Neuronal stem cell (in vitro differentiated cells): ENCODE measurements around the gene CDK16.

Experiments used
- DNase-seq: peaks from one replicate; pipeline ENCODE4 v3.0.0-alpha.2; 2013; ENCODE audit warnings: low spot score
- H2AFZ ChIP-seq: one replicate; pipeline ENCODE4 v1.6.1; 2013; ENCODE audit warnings: mild to moderate bottlenecking, low read length, inconsistent platforms
- H2AK5ac ChIP-seq: 2 replicates; pipeline ENCODE4 v1.6.1; 2013; ENCODE audit warnings: low read depth, mild to moderate bottlenecking, inconsistent platforms, low read length, moderate library complexity, mixed read lengths
- H2BK120ac ChIP-seq: 2 replicates; pipeline ENCODE4 v1.6.1; 2013; ENCODE audit warnings: low read depth, mild to moderate bottlenecking, inconsistent platforms, low read length, moderate library complexity, mixed read lengths
- H2BK12ac ChIP-seq: one replicate; pipeline ENCODE4 v1.6.1; 2013; ENCODE audit warnings: low read length, inconsistent platforms
- H2BK15ac ChIP-seq: 2 replicates; pipeline ENCODE4 v1.6.1; 2013; ENCODE audit warnings: mild to moderate bottlenecking, low read length, inconsistent platforms, mixed read lengths
- H2BK5ac ChIP-seq: one replicate; pipeline ENCODE4 v1.6.1; 2013; ENCODE audit warnings: inconsistent platforms, mild to moderate bottlenecking, low read length, moderate library complexity
- H3K14ac ChIP-seq: one replicate; pipeline ENCODE4 v1.6.1; 2013; ENCODE audit warnings: low read length, inconsistent platforms
- H3K18ac ChIP-seq: 2 replicates; pipeline ENCODE4 v1.6.1; 2013; ENCODE audit warnings: low read length, inconsistent platforms
- H3K23ac ChIP-seq: 2 replicates; pipeline ENCODE4 v1.6.1; 2013; ENCODE audit warnings: low read depth, mild to moderate bottlenecking, mixed read lengths, low read length, inconsistent platforms; ENCODE audit not compliant: poor library complexity
- H3K27ac ChIP-seq: replicated peaks from 3 replicates; pipeline ENCODE4 v1.5.1; 2013; ENCODE audit warnings: low read length, inconsistent platforms
- H3K27me3 ChIP-seq, 3 experiments: 2 replicates each; pipeline ENCODE4 v1.6.1; 2013; ENCODE audit warnings: low read length in 3 of 3, mild to moderate bottlenecking in 2 of 3, inconsistent platforms in 1 of 3, low read depth in 1 of 3, mixed read lengths in 1 of 3, moderate library complexity in 1 of 3; ENCODE audit not compliant: control insufficient read depth in 3 of 3, insufficient read depth in 3 of 3
- H3K36me3 ChIP-seq, 2 donors: replicated peaks in 1 of 2; 2 replicates each; pipeline ENCODE4 v1.6.1; 2013; ENCODE audit warnings: low read length in 2 of 2; ENCODE audit not compliant: control insufficient read depth in 2 of 2, insufficient read depth in 2 of 2
- H3K4ac ChIP-seq: 2 replicates; pipeline ENCODE4 v1.6.1; 2013; ENCODE audit warnings: inconsistent platforms, mild to moderate bottlenecking, low read length, moderate library complexity
- H3K4me1 ChIP-seq, 2 donors: 1 replicate in 1 of 2; 2 replicates in 1 of 2; pipeline ENCODE4 v1.6.1; 2013; ENCODE audit warnings: low read length in 2 of 2, low read depth in 1 of 2; ENCODE audit not compliant: control insufficient read depth in 2 of 2, insufficient read depth in 1 of 2
- H3K4me2 ChIP-seq: one replicate; pipeline ENCODE4 v1.6.1; 2013; ENCODE audit warnings: mild to moderate bottlenecking, low read length, inconsistent platforms; ENCODE audit not compliant: insufficient read depth, poor library complexity, severe bottlenecking
- H3K4me3 ChIP-seq, 2 donors: 2 replicates each; pipeline ENCODE4 v1.5.1; 2013; ENCODE audit warnings: low read length in 2 of 2, mild to moderate bottlenecking in 2 of 2, inconsistent platforms in 1 of 2, moderate library complexity in 1 of 2
- H3K79me1 ChIP-seq: one replicate; pipeline ENCODE4 v1.6.1; 2013; ENCODE audit warnings: low read depth, mild to moderate bottlenecking, inconsistent platforms, low read length, moderate library complexity
- H3K9ac ChIP-seq: one replicate; pipeline ENCODE4 v1.6.1; 2013; ENCODE audit warnings: mild to moderate bottlenecking, low read depth, low read length, inconsistent platforms; ENCODE audit not compliant: poor library complexity
- H3K9me3 ChIP-seq, 2 donors: replicated peaks in 1 of 2; 2 replicates each; pipeline versions ENCODE3 to v1.6.1; 2013; ENCODE audit warnings: low read length in 2 of 2, mild to moderate bottlenecking in 2 of 2, inconsistent platforms in 1 of 2, low read depth in 1 of 2, mixed read lengths in 1 of 2, moderate library complexity in 1 of 2; ENCODE audit not compliant: control insufficient read depth in 2 of 2, insufficient read depth in 1 of 2
- H4K8ac ChIP-seq: one replicate; pipeline ENCODE4 v1.6.1; 2013; ENCODE audit warnings: low read depth, mild to moderate bottlenecking, inconsistent platforms, low read length, moderate library complexity
- H4K91ac ChIP-seq: one replicate; pipeline ENCODE4 v1.6.1; 2013; ENCODE audit warnings: low read length, low read depth, mild to moderate bottlenecking, inconsistent platforms; ENCODE audit not compliant: poor library complexity
- WGBS, 2 donors: extraction: QIAGEN DNeasy Blood & Tissue Kit; methylation state at CpG; one replicate each; pipeline ENCODE4 v1.1.7; 2013; ENCODE audit warnings: missing lambda C conversion rate in 2 of 2, mixed read lengths in 1 of 2; ENCODE audit not compliant: insufficient read length in 2 of 2, insufficient replicate concordance in 1 of 2; ENCODE audit errors: extremely low coverage in 2 of 2; 5-methylcytosine and 5-hydroxymethylcytosine counted together

CDK16 gene

GRCh38 chrX:47190445-47191269, 27.8 kb upstream of the CDK16 start:
- peak overlapping the region; percentile 57 to 80 for H3K4me3 ChIP-seq
- no peak overlapping the region for H4K91ac ChIP-seq
- H3K4me2 ChIP-seq, result peak overlapping the region; percentile 91
- H3K18ac ChIP-seq, result peak overlapping the region; percentile 80
- H3K4me1 ChIP-seq, result peaks cover 9 to 12% of the 10 kb centered on the region in 2 donors
- H2BK15ac ChIP-seq, result no peak overlapping the region
- H2BK5ac ChIP-seq, result no peak overlapping the region
- H4K8ac ChIP-seq, result no peak overlapping the region
- H2AFZ ChIP-seq, result peak overlapping the region; percentile 86
- no peaks in the 10 kb centered on the region for H3K9me3 ChIP-seq
- H3K27me3 ChIP-seq, result peaks cover 0 to 15% (median 0%) of the 10 kb centered on the region in 3 experiments
- no peak overlapping the region for H3K14ac ChIP-seq
- peaks cover 2 to 29% of the 10 kb centered on the region in 2 donors for H3K36me3 ChIP-seq
- H3K27ac ChIP-seq, result peak overlapping the region; percentile 31
- no peak overlapping the region for H3K4ac ChIP-seq
- H3K9ac ChIP-seq, result no peak overlapping the region
- no peak overlapping the region for H2BK12ac ChIP-seq
- no peak overlapping the region for H3K23ac ChIP-seq
- DNase-seq, result peak; percentile 78
- no peak overlapping the region for H2BK120ac ChIP-seq
- no peak overlapping the region for H2AK5ac ChIP-seq
- WGBS, 2 donors, result no CpG with 5 or more reads among the region's 40 CpGs
- H3K79me1 ChIP-seq, result peaks cover 2% of the 10 kb centered on the region

GRCh38 chrX:47191331-47191730, 27.1 kb upstream of the CDK16 start:
- no CpG with 5 or more reads among the region's 26 CpGs for WGBS, 2 donors
- H3K14ac ChIP-seq, result no peak overlapping the region
- no peak overlapping the region for H4K91ac ChIP-seq
- no peak overlapping the region for H4K8ac ChIP-seq
- H2AK5ac ChIP-seq, result no peak overlapping the region
- no peak overlapping the region for H3K9ac ChIP-seq
- H2BK120ac ChIP-seq, result no peak overlapping the region
- H3K27ac ChIP-seq, result no peak overlapping the region
- peak overlapping the region; percentile 86 for H2AFZ ChIP-seq
- no peaks in the 10 kb centered on the region for H3K9me3 ChIP-seq
- H2BK12ac ChIP-seq, result no peak overlapping the region
- H3K4ac ChIP-seq, result no peak overlapping the region
- H3K36me3 ChIP-seq, result peaks cover 0 to 29% of the 10 kb centered on the region in 2 donors
- H2BK5ac ChIP-seq, result no peak overlapping the region
- H3K18ac ChIP-seq, result no peak overlapping the region
- H3K4me1 ChIP-seq, result peaks cover 16 to 18% of the 10 kb centered on the region in 2 donors
- H3K4me2 ChIP-seq, result peak overlapping the region; percentile 91
- peaks cover 0 to 10% (median 0%) of the 10 kb centered on the region in 3 experiments for H3K27me3 ChIP-seq
- DNase-seq, result no peak
- H3K4me3 ChIP-seq, result peak overlapping the region; percentile 57 to 80
- H3K23ac ChIP-seq, result no peak overlapping the region
- peaks cover 2% of the 10 kb centered on the region for H3K79me1 ChIP-seq
- H2BK15ac ChIP-seq, result no peak overlapping the region

DNA sequence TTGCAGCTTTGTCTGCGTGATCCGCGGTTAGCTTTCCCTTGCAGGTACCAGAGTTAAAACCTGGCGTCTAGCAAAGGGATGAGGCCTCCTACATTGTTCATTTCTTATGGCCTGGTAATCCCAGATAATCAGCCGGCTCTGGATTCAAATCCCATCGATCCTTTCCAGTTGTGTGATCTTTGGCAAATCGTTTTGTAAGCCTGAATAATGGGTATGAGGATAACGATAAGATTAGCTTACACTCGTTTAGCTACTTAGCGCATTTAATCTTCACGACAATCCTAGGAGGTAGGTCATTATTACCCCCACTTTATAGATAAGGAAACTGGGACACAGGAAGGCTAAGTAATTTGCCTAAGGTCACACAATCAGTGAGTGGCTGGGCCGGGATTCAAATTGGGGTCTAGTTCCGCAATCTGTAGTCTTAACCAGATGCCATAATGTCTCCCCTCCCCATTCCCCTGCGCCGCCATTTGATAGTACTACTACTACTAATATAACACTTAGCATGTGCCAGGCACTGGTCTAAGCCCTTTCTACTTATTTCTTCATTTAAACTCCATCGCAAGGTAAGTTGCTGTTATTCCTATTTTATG, 26.6 kb upstream of the CDK16 start:
- H3K4me2 ChIP-seq, result peak overlapping the region; percentile 91
- H3K4ac ChIP-seq, result no peak overlapping the region
- peaks cover 0 to 5% (median 0%) of the 10 kb centered on the region in 3 experiments for H3K27me3 ChIP-seq
- no CpG with 5 or more reads among the region's 16 CpGs for WGBS, 2 donors
- H4K8ac ChIP-seq, result no peak overlapping the region
- no peak overlapping the region for H2BK5ac ChIP-seq
- H2AFZ ChIP-seq, result peak overlapping the region; percentile 86
- no peak for DNase-seq
- H3K23ac ChIP-seq, result no peak overlapping the region
- H3K4me1 ChIP-seq, result peaks cover 19 to 21% of the 10 kb centered on the region in 2 donors
- no peaks in the 10 kb centered on the region for H3K9me3 ChIP-seq
- H3K9ac ChIP-seq, result no peak overlapping the region
- no peak overlapping the region for H2BK12ac ChIP-seq
- H3K18ac ChIP-seq, result no peak overlapping the region
- H3K36me3 ChIP-seq, result peaks cover 0 to 29% of the 10 kb centered on the region in 2 donors
- H3K27ac ChIP-seq, result no peak overlapping the region
- no peak overlapping the region for H3K14ac ChIP-seq
- H2BK15ac ChIP-seq, result no peak overlapping the region
- no peak overlapping the region for H2BK120ac ChIP-seq
- H4K91ac ChIP-seq, result no peak overlapping the region
- H3K4me3 ChIP-seq, result peak overlapping the region; percentile 57 to 80
- H3K79me1 ChIP-seq, result peaks cover 2% of the 10 kb centered on the region
- H2AK5ac ChIP-seq, result no peak overlapping the region
